CD14-positive monocyte (primary cell): ENCODE results near the gene BCS1L. TPM values are rescaled to one million over a fixed set of nuclear protein-coding genes. Genes with fewer than 3 reads are reported as not detected.

Source experiments
- DNase-seq, 3 donors: peaks; one replicate each; pipeline ENCODE4 v3.0.0-alpha.2; 2011 to 2022
- H2AFZ ChIP-seq: 2 replicates; pipeline ENCODE4 v1.6.0; 2012; ENCODE audit warnings: mild to moderate bottlenecking, low read depth, low read length, inconsistent platforms; ENCODE audit not compliant: insufficient read depth, poor library complexity, severe bottlenecking
- H3K27ac ChIP-seq, 2 donors: 1 replicate in 1 of 2; 2 replicates in 1 of 2; pipeline ENCODE4 v1.5.1; 2012 to 2013; ENCODE audit warnings: low read length in 2 of 2, control low read depth in 1 of 2, inconsistent platforms in 1 of 2, low read depth in 1 of 2, mild to moderate bottlenecking in 1 of 2
- H3K27me3 ChIP-seq, 2 donors: one replicate each; pipeline versions ENCODE4 v1.6.0 to v1.6.1; 2011 to 2013; ENCODE audit warnings: low read length in 2 of 2; ENCODE audit not compliant: control insufficient read depth in 2 of 2, insufficient read depth in 2 of 2
- H3K36me3 ChIP-seq, 2 donors: replicated peaks in 1 of 2; 1 replicate in 1 of 2; 2 replicates in 1 of 2; pipeline versions ENCODE4 v1.5.1 to v1.6.1; 2012 to 2013; ENCODE audit warnings: low read length in 2 of 2, control low read depth in 1 of 2, inconsistent platforms in 1 of 2, mild to moderate bottlenecking in 1 of 2; ENCODE audit not compliant: insufficient read depth in 2 of 2, control insufficient read depth in 1 of 2
- H3K4me1 ChIP-seq, 2 donors: 1 replicate in 1 of 2; 2 replicates in 1 of 2; pipeline versions ENCODE4 v1.5.1 to v1.6.1; 2012 to 2013; ENCODE audit warnings: low read length in 2 of 2, control low read depth in 1 of 2, inconsistent platforms in 1 of 2, mild to moderate bottlenecking in 1 of 2, moderate library complexity in 1 of 2; ENCODE audit not compliant: insufficient read depth in 2 of 2, control insufficient read depth in 1 of 2
- H3K4me2 ChIP-seq: replicated peaks from 2 replicates; pipeline ENCODE3; 2012; ENCODE audit warnings: low read length, moderate library complexity, mild to moderate bottlenecking; ENCODE audit not compliant: poor library complexity, severe bottlenecking; ENCODE audit errors: extremely low read depth
- H3K4me3 ChIP-seq, 3 experiments: fragments of 200-600 bp in 1 of 3; sonication (generic) in 1 of 3; replicated peaks in 1 of 3; 1 replicate in 2 of 3; 2 replicates in 1 of 3; pipeline ENCODE4 v1.5.1; 2011 to 2013; ENCODE audit warnings: low read length in 3 of 3, mild to moderate bottlenecking in 3 of 3, control low read depth in 2 of 3, low read depth in 2 of 3, inconsistent platforms in 1 of 3, moderate library complexity in 1 of 3
- H3K79me2 ChIP-seq: 2 replicates; pipeline ENCODE4 v1.6.0; 2012; ENCODE audit warnings: mild to moderate bottlenecking, control low read depth, inconsistent platforms, low read length, moderate library complexity; ENCODE audit not compliant: insufficient read depth
- H3K9ac ChIP-seq: 2 replicates; pipeline ENCODE4 v1.6.0; 2017; ENCODE audit warnings: low read length, mild to moderate bottlenecking; ENCODE audit not compliant: insufficient read depth, poor library complexity, severe bottlenecking
- H3K9me3 ChIP-seq, 2 donors: replicated peaks in 1 of 2; 1 replicate in 1 of 2; 2 replicates in 1 of 2; pipeline versions ENCODE4 v1.5.1 to v1.6.1; 2012 to 2013; ENCODE audit warnings: low read length in 2 of 2, control low read depth in 1 of 2; ENCODE audit not compliant: control insufficient read depth in 1 of 2, insufficient read depth in 1 of 2
- H4K20me1 ChIP-seq: 2 replicates; pipeline ENCODE4 v1.6.0; 2012; ENCODE audit warnings: mild to moderate bottlenecking, low read length, control low read depth, moderate library complexity; ENCODE audit not compliant: insufficient read depth
- H3K27ac Mint-ChIP-seq, 7 donors: one replicate each; pipeline ENCODE4 v1.8.0; 2020; ENCODE audit warnings: mild to moderate bottlenecking in 7 of 7, mixed read lengths in 7 of 7, moderate library complexity in 6 of 7, inconsistent platforms in 2 of 7
- H3K27me3 Mint-ChIP-seq, 3 donors: one replicate each; pipeline ENCODE4 v1.8.0; 2021 to 2022; ENCODE audit warnings: low read depth in 3 of 3, mild to moderate bottlenecking in 3 of 3, mixed read lengths in 3 of 3, moderate library complexity in 3 of 3, inconsistent platforms in 1 of 3
- H3K36me3 Mint-ChIP-seq, 2 donors: one replicate each; pipeline ENCODE4 v1.8.0; 2020; ENCODE audit warnings: mixed read lengths in 2 of 2, inconsistent platforms in 1 of 2, mild to moderate bottlenecking in 1 of 2
- H3K4me1 Mint-ChIP-seq: one replicate; pipeline ENCODE4 v1.8.0; 2020; ENCODE audit warnings: mild to moderate bottlenecking, mixed read lengths
- H3K4me3 Mint-ChIP-seq, 2 donors: one replicate each; pipeline ENCODE4 v1.8.0; 2020; ENCODE audit warnings: mild to moderate bottlenecking in 2 of 2, mixed read lengths in 2 of 2, moderate library complexity in 1 of 2
- H3K9me3 Mint-ChIP-seq, 7 donors: one replicate each; pipeline ENCODE4 v1.8.0; 2020 to 2022; ENCODE audit warnings: mixed read lengths in 7 of 7, mild to moderate bottlenecking in 6 of 7, moderate library complexity in 6 of 7, inconsistent platforms in 2 of 7
- CTCF ChIP-seq: fragments of 200-600 bp; IDR thresholded peaks from one replicate; pipeline ENCODE4 v1.8.0; 2022; ENCODE audit warnings: antibody characterized with exemption, mild to moderate bottlenecking
- WGBS: methylation state at CpG from one replicate; pipeline ENCODE4 v1.1.5; 2013; ENCODE audit warnings: missing lambda C conversion rate; ENCODE audit not compliant: insufficient coverage; 5-methylcytosine and 5-hydroxymethylcytosine counted together
- intact Hi-C, 2 donors: fragments of 100-400 bp; cut with micrococcal nuclease; formaldehyde crosslinking; loops; one replicate each; pipeline versions ENCODE4 v1.15.0 to v1.15.1; 2023
- polyA plus RNA-seq, 3 donors: library from polyadenylated mRNA; depleted of rRNA in 1 of 3; unstranded in 2 of 3; stranded (reverse) in 1 of 3; fragments of 300-500 nt in 2 of 3; fragments of >200 nt in 1 of 3; fragmentation: Illumina TruSeq in 2 of 3; gene quantifications; 1 replicate in 2 of 3; 2 replicates in 1 of 3; pipeline ENCODE4 v1.2.3, GENCODE V29; 2012 to 2021

BCS1L gene
- polyA plus RNA-seq, 3 donors = 10.5 to 42.9 (median 12.3) TPM

- H3K9ac ChIP-seq = no peak overlapping the region
- no peak for DNase-seq
- H4K20me1 ChIP-seq = no peaks in the 10 kb centered on the region
- 96% methylated on average over 9 of the region's 9 CpGs for WGBS
- Mint-ChIP-seq H3K27ac (peak overlapping the region in 1 of 7 donors; percentile 35), H3K4me3 (no peak overlapping the region), H3K4me1 (peaks cover 12% of the 10 kb centered on the region), H3K9me3 (peaks cover 0 to 1% (median 0%) of the 10 kb centered on the region in 7 donors), H3K36me3 (no peaks in the 10 kb centered on the region), H3K27me3 (peaks cover 0 to 3% (median 2%) of the 10 kb centered on the region in 3 donors)
- no peaks in the 10 kb centered on the region for H3K36me3 ChIP-seq
- no peak overlapping the region for H2AFZ ChIP-seq
- H3K27me3 ChIP-seq = no peaks in the 10 kb centered on the region
- intact Hi-C loops = no loop called here
- no peaks in the 10 kb centered on the region for H3K9me3 ChIP-seq
- no peak overlapping the region for H3K27ac ChIP-seq
- no peak for TF ChIP-seq CTCF
- peaks cover 9% of the 10 kb centered on the region in 2 donors for H3K4me1 ChIP-seq
- H3K4me3 ChIP-seq = no peak overlapping the region
- H3K79me2 ChIP-seq = no peaks in the 10 kb centered on the region
- no peak overlapping the region for H3K4me2 ChIP-seq
These were observed 41.2 kb upstream of the BCS1L start for GRCh38 chr2:218618102-218618860.

GRCh38 chr2:218621007-218621406 lies 38.5 kb upstream of the BCS1L start:
- TF ChIP-seq CTCF = no peak
- peaks cover 0 to 4% (median 2%) of the 10 kb centered on the region in 3 donors for H3K27me3 Mint-ChIP-seq
- peaks cover 0 to 1% (median 0%) of the 10 kb centered on the region in 7 donors for H3K9me3 Mint-ChIP-seq
- no peak overlapping the region for H3K4me3 Mint-ChIP-seq
- Histone ChIP-seq H3K4me1 (peaks cover 18% of the 10 kb centered on the region in 2 donors), H4K20me1 (no peaks in the 10 kb centered on the region), H3K27me3 (no peaks in the 10 kb centered on the region), H3K4me2 (no peak overlapping the region), H2AFZ (no peak overlapping the region), H3K9ac (no peak overlapping the region), H3K27ac (no peak overlapping the region), H3K79me2 (no peaks in the 10 kb centered on the region), H3K9me3 (no peaks in the 10 kb centered on the region), H3K4me3 (no peak overlapping the region), H3K36me3 (no peaks in the 10 kb centered on the region)
- no peaks in the 10 kb centered on the region for H3K36me3 Mint-ChIP-seq
- intact Hi-C loops = no loop called here
- WGBS = no CpG with 5 or more reads among the region's 7 CpGs
- H3K4me1 Mint-ChIP-seq = peaks cover 19% of the 10 kb centered on the region
- H3K27ac Mint-ChIP-seq = no peak overlapping the region
- no peak for DNase-seq
